ENCODE measurements around the gene AUTS2. TPM values are rescaled to one million over a fixed set of nuclear protein-coding genes. Genes with fewer than 3 reads are reported as not detected.

The AUTS2 gene
- total and polyA plus RNA-seq, 10 of the 15 experiments (the other 5 are each of a cell fraction or from before 2014, with no cell fraction given), result 6.4 to 55.6 (median 21.6) TPM

DNA sequence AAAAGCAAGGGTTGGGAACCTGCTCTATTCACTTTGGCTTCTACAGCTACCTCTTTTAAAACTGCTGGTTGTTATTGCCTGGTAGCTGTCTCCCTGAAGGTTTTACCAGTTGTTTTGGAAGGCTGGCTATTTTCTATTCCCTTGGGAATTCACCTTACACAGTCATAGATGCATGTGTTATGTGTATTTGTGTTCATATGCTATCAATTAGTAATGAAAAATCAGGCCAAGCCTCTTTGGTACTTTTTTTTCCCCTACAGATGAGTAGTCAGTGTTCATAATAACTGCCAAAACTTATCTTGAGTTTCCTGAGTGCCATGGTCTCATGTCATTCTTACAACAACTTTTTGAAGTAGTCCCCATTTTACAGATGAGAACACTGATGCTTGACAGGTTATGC is 795.7 kb downstream of the AUTS2 start:
- Histone ChIP-seq H3K27ac (ENCODE audit: control insufficient read depth, insufficient read depth) (no peak overlapping the region), H3K9me3 (replicated peaks; ENCODE audit: control insufficient read depth, insufficient read depth, low read length) (no peaks in the 10 kb centered on the region), H3K79me2 (ENCODE audit: control insufficient read depth, insufficient read depth, low read length) (no peaks in the 10 kb centered on the region), H4K20me1 (ENCODE audit: control insufficient read depth, insufficient read depth) (no peaks in the 10 kb centered on the region), H3K27me3 (replicated peaks in 1 of 2; ENCODE audit: control insufficient read depth in 2 of 2, insufficient read depth in 2 of 2, low read length in 1 of 2) (no peaks in the 10 kb centered on the region), H3K36me3 (ENCODE audit: control insufficient read depth in 2 of 2, insufficient read depth in 2 of 2, low read length in 1 of 2) (no peaks in the 10 kb centered on the region), H2AFZ (ENCODE audit: control insufficient read depth, low read depth, low read length) (no peak overlapping the region), H3K4me1 (ENCODE audit: control insufficient read depth, insufficient read depth, low read length) (no peaks in the 10 kb centered on the region), H3K4me2 (ENCODE audit: control insufficient read depth, insufficient read depth) (no peak overlapping the region), H3K4me3 (no peak overlapping the region), H3K9ac (ENCODE audit: control insufficient read depth, insufficient read depth, low read length) (no peak overlapping the region)
- ChIA-PET CTCF (interaction anchor here (1.3 kb wide), 1 partner anchor 12 kb away, joined by 3 read pairs; no protein-coding TSS in a partner anchor), RAD21 (ENCODE audit: unreplicated experiment) (no interaction called here), SMC1A (ENCODE audit: uncharacterized antibody, unreplicated experiment) (interaction anchor here (0.6 to 0.9 kb wide), 2 partner anchors 53 to 202 kb away, joined by 3 read pairs; no protein-coding TSS in a partner anchor), POLR2A (no interaction called here)
- TF ChIP-seq PAX5 (IDR thresholded peaks at IDR 0.05; ENCODE audit: borderline replicate concordance, low read depth, low read length) (no peak), SIN3A (IDR thresholded peaks at IDR 0.05; ENCODE audit: low read depth, low read length) (no peak), SUPT20H (IDR thresholded peaks at IDR 0.05; ENCODE audit: borderline replicate concordance, control insufficient read depth, low read depth, low read length) (no peak), TARDBP (IDR thresholded peaks at IDR 0.05; ENCODE audit: borderline replicate concordance) (no peak), JUND (IDR thresholded peaks at IDR 0.05; ENCODE audit: low read depth, low read length) (no peak), IKZF2 (IDR thresholded peaks at IDR 0.05) (no peak), BHLHE40 (IDR thresholded peaks at IDR 0.05; ENCODE audit: borderline replicate concordance in 1 of 2, low read depth in 2 of 2, low read length in 1 of 2) (no peak), TCF7 (IDR thresholded peaks at IDR 0.05; ENCODE audit: borderline replicate concordance) (no peak), BACH1 (IDR thresholded peaks at IDR 0.05; ENCODE audit: borderline replicate concordance) (no peak), GATAD2B (conservative IDR thresholded peaks at IDR 0.05; ENCODE audit: low read depth) (no peak), SREBF1 (IDR thresholded peaks at IDR 0.05; ENCODE audit: low read length) (no peak), RELB (IDR thresholded peaks at IDR 0.05; ENCODE audit: low read depth) (no peak), SMC3 (IDR thresholded peaks at IDR 0.05; ENCODE audit: borderline replicate concordance, low read length) (no peak)
- intact Hi-C loops (cut with micrococcal nuclease; ENCODE audit: unreplicated experiment) (no loop called here), in situ Hi-C loops (cut with MboI) (no loop called here)
- DNase-seq (ENCODE audit: low read depth, low spot score), result no peak
- no peak for FAIRE-seq
- no peak for ATAC-seq
- BruUV-seq (replicated peaks), result no TSS peak

All from GM12878 (cell line).